ENCODE results near the gene KRTAP1-3.

The KRTAP1-3 gene

GRCh38 chr17:40984226-40984625, 50.4 kb downstream of the KRTAP1-3 start, which contains the start of gene KRT40:
Gene KRT40 (minus strand): TSS chr17:40984326. CDS start chr17:40984273, 53 bp downstream.
- no peak for DNase-seq
- no peaks in the 10 kb centered on the region for H3K9me3 ChIP-seq (ENCODE audit: severe bottlenecking)
- TF ChIP-seq CTCF (IDR thresholded peaks at IDR 0.05; ENCODE audit: low read depth, low read length), result no peak

More at GRCh38 chr17:40984226-40984625, 50.4 kb downstream of the KRTAP1-3 start, which contains the start of gene KRT40:
- Histone ChIP-seq H3K27ac (no peak within 1 kb of the TSS), H3K27me3 (ENCODE audit: insufficient read depth, low read depth, severe bottlenecking) (no peaks in the 10 kb centered on the region), H3K36me3 (no peaks in the 10 kb centered on the region), H3K4me3 (ENCODE audit: low read depth, low read length) (no peak within 1 kb of the TSS)
